GM10266 (cell line): ENCODE measurements around the gene PRR3.

Experiments used
- DNase-seq: peaks from one replicate; pipeline ENCODE4 v3.0.0; 2012; ENCODE audit errors: extremely low spot score
- TF ChIP-seq, protein P1 (sequence below): IDR thresholded peaks from 2 replicates; pipeline ENCODE4 v1.5.1; 2012; ENCODE audit warnings: mild to moderate bottlenecking, low read depth; ENCODE audit not compliant: control insufficient read depth, insufficient read depth; ENCODE audit errors: missing control alignments

PRR3 gene, protein sequence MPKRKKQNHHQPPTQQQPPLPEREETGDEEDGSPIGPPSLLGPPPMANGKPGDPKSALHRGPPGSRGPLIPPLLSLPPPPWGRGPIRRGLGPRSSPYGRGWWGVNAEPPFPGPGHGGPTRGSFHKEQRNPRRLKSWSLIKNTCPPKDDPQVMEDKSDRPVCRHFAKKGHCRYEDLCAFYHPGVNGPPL

DNA sequence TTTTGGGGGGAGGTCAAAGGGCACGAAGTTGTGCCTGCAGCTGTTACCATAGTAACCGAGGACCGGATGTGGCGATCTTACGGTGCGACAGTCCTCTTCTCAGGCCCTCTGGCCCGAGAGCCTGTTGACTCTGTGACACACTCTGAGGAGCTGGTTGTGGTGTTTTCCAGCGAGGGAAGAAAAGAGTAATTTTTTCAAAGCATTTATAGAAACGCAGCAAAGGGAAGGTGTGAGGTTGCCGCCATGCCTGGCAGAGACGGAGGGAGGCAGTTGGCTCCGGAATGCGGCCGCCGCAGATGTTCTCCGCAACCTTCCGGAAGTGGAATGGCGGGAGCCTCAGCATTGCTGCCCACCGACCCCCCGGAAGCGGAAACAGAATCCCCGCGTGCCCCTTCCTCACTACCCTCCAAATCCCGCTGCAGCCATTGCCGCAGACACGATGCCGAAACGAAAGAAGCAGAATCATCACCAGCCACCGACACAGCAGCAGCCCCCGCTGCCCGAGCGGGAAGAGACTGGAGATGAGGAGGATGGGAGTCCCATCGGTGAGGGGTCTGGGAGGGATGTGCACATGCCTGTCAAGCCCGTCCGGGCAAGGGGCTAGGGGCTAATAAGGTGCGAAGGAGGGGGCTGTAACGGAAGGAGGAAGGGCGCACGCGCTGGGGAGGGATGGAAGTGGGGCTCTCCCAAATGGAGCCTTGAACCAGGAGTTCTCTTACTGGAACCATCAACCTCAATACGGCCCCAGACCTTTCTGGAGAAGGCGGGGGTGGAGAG is at the start of gene PRR3:
PRR3 (plus strand) TSS at position 390 of the 777 bp plus-strand sequence; CDS start at position 440, 50 bp downstream.
- peak; percentile 89 for DNase-seq
- TF ChIP-seq, protein P1, sequence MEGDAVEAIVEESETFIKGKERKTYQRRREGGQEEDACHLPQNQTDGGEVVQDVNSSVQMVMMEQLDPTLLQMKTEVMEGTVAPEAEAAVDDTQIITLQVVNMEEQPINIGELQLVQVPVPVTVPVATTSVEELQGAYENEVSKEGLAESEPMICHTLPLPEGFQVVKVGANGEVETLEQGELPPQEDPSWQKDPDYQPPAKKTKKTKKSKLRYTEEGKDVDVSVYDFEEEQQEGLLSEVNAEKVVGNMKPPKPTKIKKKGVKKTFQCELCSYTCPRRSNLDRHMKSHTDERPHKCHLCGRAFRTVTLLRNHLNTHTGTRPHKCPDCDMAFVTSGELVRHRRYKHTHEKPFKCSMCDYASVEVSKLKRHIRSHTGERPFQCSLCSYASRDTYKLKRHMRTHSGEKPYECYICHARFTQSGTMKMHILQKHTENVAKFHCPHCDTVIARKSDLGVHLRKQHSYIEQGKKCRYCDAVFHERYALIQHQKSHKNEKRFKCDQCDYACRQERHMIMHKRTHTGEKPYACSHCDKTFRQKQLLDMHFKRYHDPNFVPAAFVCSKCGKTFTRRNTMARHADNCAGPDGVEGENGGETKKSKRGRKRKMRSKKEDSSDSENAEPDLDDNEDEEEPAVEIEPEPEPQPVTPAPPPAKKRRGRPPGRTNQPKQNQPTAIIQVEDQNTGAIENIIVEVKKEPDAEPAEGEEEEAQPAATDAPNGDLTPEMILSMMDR: no peak

DNA sequence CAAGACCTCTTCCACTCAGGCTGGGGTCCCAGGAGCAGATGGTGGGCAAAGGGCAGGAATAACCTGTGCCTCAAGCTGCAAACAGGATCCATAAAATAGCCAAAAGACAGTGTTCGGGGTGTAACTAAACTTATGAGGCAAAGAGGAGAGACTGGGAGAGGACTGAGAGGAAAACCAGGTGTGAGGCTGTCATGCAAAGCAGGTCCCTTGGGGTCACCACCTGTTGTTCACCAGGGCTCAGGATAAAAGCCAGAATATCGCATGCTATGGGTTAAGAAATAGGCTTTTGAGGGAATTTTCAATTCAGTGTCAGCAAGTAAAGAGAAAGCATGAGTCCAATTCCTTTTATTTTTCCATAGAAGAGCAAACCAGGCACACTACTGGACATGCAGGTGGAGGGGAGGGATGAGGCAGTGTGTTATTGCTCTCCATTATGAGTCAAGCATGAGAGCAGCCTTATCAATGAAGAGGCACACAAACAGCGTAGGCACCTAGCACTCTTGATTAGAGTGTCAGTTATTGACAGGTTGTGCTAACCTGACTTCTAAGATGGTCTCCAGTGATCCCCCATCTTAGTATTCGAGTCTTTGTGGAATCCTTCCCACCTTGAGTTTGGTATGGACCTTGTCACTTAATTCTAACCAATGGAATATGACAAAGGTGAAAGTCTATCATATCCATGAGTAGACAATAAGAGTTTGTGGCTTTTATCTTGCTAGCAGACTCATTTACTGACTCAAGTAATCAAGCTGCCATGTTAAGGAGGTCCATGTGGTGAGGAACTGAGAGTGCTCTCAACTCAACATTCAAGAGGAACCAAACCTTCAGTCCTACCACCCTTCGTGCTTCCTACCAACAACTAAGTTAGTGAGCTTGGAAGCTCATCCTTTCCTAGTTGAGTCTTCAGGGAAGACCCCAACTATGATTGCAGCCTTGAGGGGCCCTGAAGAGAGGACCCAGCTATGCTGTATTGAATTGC is 49.0 kb upstream of the PRR3 start:
- TF ChIP-seq, protein P1: no peak
- no peak for DNase-seq

DNA sequence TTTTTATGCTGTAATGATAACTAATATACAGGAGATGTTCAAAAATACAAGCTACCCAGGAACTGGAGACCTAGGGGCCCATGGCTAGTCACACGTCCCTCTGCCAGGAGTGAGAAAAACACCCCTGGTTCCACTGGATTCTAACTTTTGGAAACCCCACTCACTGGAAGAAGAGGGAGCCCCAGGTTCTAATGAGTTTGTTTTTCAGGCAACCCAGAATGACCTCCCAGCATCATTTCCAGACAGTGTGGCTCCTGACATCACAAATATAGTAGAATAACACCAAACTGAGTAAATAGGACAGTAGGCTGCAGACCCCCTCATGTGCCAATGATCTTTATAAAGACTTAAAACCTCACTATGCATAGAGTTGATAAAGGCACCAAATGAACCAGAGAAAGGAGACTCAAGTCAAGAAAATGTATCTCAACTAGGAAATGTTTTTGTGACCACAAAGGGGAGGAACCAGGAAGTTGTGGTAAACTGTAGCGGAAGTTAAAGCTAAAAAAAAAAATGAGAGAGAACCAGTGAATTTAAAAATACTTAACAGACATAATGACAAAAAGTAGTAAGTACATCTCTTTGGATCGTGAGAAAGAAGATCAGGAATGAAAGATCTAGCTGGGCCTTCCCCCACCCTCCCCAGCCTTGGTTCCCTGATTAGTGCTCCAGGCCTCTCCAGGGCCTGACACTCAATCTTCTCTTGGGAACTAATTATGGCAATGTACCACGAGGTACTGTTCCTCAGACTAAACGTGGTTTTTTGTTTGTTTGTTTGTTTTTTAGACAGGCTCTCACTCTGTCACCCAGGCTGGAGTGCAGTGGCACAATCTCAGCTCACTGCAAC is 48.0 kb upstream of the PRR3 start:
- DNase-seq: peak; percentile 60

DNA sequence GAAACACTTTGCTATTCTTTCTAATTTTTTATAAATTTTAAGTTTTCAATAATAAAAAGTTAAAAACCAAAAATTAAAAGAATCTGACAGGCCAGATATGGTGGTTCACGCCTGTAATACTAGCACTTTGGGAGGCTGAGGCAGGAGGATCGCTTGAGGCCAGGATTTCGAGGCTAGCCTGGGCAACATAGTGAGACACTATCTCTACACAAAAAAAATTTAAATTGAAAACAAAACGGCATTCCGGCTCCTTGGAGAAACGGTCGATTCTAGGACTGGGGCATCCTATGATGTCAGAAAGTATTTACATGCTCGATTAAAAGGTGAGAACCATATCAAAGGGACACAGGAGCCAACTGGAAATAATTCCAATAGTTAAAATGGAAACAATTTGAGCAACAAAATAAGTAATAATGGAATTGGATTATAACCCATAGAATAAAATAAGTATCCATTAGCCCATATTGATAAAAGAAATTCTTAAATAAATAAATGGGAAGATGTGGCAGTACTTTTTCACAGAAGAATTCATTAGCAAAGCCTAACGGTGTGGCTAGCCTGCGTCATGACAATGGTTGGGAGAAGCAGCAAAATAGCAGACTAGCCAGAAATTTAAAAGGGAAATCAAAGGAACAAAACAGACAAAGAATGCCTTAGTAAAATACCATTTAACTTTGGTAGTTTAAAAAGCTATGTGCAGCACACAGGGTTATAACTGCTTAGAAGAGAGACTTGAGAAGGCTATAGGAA is 46.5 kb upstream of the PRR3 start:
- TF ChIP-seq, protein P1: no peak
- DNase-seq: no peak

More for the DNA sequence above, 48.0 kb upstream of the PRR3 start:
- TF ChIP-seq, protein P1: no peak

DNA sequence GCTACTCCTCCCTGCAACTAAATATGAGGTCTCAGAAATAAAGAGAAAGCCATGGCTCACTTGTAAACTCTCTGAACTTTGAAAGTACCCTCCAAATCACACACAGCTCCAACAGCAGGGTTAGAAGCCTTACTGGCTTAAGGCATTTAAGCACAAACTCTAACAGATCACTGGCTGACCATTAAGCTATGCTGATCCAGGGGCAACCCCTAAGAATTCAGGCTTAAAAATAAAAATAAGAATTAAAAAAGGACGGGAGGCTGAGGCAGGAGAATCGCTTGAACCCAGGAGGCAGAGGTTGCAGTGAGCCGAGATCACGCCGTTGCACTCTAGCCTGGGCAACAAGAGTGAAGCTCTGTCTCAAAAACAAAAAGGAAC is 45.9 kb upstream of the PRR3 start:
- TF ChIP-seq, protein P1: no peak
- DNase-seq: no peak

DNA sequence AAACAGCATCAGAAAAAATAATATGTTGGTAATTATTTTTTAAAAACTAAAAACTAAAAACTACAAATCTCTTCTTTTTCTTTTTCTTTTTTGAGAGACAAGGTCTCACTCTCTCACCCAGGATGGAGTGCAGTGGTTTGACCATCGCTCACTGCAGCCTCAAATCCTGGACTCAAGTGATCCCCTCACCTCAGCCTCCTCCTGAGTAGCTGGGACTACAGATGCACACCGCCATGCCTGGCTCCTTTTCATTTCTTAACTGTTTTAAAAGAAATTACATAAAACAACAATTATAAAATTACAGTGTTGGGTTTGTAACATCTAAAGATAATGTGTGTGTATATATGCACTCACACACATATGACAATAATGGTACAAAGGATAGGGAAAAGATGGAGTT is 43.6 kb upstream of the PRR3 start:
- no peak for DNase-seq

More for the DNA sequence above, 43.6 kb upstream of the PRR3 start:
- TF ChIP-seq, protein P1: no peak
